ENCODE data around the gene ASPHD1.

DNA sequence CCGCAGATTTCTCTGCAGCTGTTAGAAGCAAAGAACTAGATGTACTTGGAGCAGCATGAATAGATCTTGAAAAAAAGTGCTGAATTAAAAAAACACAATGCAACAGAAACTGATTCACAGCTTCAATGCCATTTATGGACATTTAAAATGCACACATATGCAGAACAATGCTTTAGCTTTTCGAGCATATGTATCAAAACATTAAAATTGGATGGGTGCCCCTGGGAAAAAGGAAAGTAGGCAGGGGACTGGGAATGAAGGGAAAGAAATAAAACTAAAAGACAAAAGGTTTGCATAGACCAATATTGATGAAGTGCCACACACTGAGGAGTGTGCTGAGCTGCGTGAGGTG lies 20.7 kb downstream of the ASPHD1 start:
- TF ChIP-seq CTCF (conservative IDR thresholded peaks at IDR 0.05; ENCODE audit: low read depth, low read length) (no peak), EZH2 (IDR thresholded peaks at IDR 0.05; ENCODE audit: low read length, unreplicated experiment) (no peak)
